Bronchial epithelial cell (primary cell): ENCODE measurements around the gene RPL39L. TPM values are rescaled to one million over a fixed set of nuclear protein-coding genes. Genes with fewer than 3 reads are reported as not detected.

Experiments used
- DNase-seq: peaks from one replicate; pipeline ENCODE4 v3.0.0-alpha.2; 2010; ENCODE audit warnings: low read depth
- FAIRE-seq: peaks from 2 replicates; lab custom pipeline; 2011; peaks lifted over from hg19 to GRCh38; lab: Jason Lieb, UNC
- H3K27me3 ChIP-seq: 2 replicates; pipeline ENCODE4 v1.5.1; 2011; ENCODE audit warnings: low read length; ENCODE audit not compliant: control insufficient read depth, insufficient read depth
- H3K36me3 ChIP-seq: 2 replicates; pipeline ENCODE4 v1.5.1; 2011; ENCODE audit warnings: low read length; ENCODE audit not compliant: control insufficient read depth, insufficient read depth
- H3K4me3 ChIP-seq: 2 replicates; pipeline ENCODE4 v1.5.1; 2011; ENCODE audit warnings: mild to moderate bottlenecking, low read depth, low read length, control low read depth
- CTCF ChIP-seq: IDR thresholded peaks from 2 replicates; pipeline ENCODE4 v1.5.1; 2011; ENCODE audit warnings: mild to moderate bottlenecking, moderate library complexity, low read length, control low read depth, inconsistent platforms; ENCODE audit not compliant: insufficient read depth, severe bottlenecking
- total RNA-seq: library from RNA; depleted of rRNA; stranded (reverse); fragments of >200 nt; gene quantifications from 2 replicates; pipeline ENCODE4 v1.2.1, GENCODE V29; 2014

Gene RPL39L
- total RNA-seq, 1 donor from 2014 or later: 23.4 TPM

- H3K36me3 ChIP-seq: no peaks in the 10 kb centered on the region
- FAIRE-seq (no peak), DNase-seq (no peak)
- no peaks in the 10 kb centered on the region for H3K27me3 ChIP-seq
- no peak for TF ChIP-seq CTCF
- no peak overlapping the region for H3K4me3 ChIP-seq
Measured at GRCh38 chr3:187084580-187084979, 54.7 kb downstream of the RPL39L start.

GRCh38 chr3:187084126-187084525, 55.2 kb downstream of the RPL39L start:
- FAIRE-seq: no peak

DNA sequence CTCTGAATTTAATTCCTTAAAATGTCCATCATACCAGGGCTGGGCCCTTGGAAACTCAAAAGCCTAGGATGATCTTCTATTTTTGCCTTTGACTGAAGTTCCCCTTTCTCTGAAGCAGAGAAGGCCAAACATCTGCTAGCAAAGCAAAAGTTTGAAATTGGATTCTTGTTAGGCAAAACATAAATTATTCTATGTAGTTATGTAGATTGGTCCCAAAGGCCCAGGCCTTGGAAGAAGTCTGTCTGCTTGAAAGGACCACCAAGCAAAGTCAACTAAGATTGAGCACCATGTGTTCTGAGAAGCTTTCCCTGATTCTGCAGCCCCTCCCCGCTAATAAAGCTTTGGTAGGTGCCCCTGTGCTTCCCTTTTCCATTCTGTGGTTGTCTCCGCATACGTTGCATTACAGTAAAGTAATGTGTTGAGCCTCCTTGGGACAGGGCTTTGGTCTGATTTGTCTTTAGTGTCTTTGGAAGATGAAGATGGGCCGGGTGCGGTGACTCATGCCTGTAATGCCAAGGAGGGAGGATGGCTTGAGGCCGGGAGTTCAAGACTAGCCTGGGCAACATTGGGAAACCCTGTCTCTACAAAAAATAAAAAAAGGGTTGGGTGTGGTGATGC, 56.4 kb downstream of the RPL39L start:
- DNase-seq: no peak
- no peak overlapping the region for H3K4me3 ChIP-seq
- H3K36me3 ChIP-seq: no peaks in the 10 kb centered on the region
- no peak for TF ChIP-seq CTCF
- FAIRE-seq: no peak
- H3K27me3 ChIP-seq: no peaks in the 10 kb centered on the region

More at GRCh38 chr3:187084126-187084525, 55.2 kb downstream of the RPL39L start:
- no peaks in the 10 kb centered on the region for H3K36me3 ChIP-seq
- no peak for DNase-seq
- no peak overlapping the region for H3K4me3 ChIP-seq
- no peaks in the 10 kb centered on the region for H3K27me3 ChIP-seq
- TF ChIP-seq CTCF: no peak

DNA sequence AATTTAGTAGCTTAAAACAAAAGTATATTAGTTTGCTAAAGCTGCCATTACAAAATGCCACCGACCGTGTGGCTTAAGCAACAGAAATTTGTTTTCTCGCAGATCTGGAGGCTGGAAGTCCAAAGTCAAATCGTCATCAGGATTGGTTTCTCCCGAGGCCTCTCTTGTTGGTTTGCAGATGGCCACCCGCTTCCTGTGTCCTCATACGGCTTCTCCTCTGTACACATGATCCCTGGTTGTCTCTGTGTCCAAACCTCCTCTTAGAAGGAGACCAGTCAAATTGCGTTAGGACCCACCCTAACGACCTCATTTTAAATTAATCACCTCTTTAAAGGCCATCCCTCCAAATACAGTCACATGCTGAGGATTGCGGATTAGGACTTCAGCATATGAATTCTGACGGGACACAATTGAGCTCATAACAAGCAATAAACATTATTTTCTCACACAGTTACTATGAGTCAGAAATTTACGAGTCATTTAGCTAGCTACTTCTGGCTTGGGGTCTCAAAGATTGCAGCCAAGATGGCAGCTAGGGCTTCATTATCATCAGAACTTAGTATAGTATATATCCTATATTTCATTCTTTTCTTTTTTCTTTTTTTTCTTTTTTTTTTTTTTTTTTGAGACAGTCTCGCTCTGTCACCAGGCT, 58.4 kb downstream of the RPL39L start:
- H3K36me3 ChIP-seq: no peaks in the 10 kb centered on the region
- no peak for DNase-seq
- no peak for TF ChIP-seq CTCF
- H3K27me3 ChIP-seq: no peaks in the 10 kb centered on the region
- no peak for FAIRE-seq
- H3K4me3 ChIP-seq: no peak overlapping the region

- Histone ChIP-seq H3K27me3 (no peaks in the 10 kb centered on the region), H3K36me3 (peaks cover 4% of the 10 kb centered on the region), H3K4me3 (no peak overlapping the region)
- DNase-seq (no peak), FAIRE-seq (no peak)
- TF ChIP-seq CTCF: no peak
Measured at GRCh38 chr3:187079090-187080022, 59.9 kb downstream of the RPL39L start.
